ENCODE measurements around the gene ZNF680. TPM values are rescaled to one million over a fixed set of nuclear protein-coding genes. Genes with fewer than 3 reads are reported as not detected.

Gene ZNF680
- total RNA-seq: 13.2 and 13.3 TPM in 2 replicates
- long read RNA-seq, transcript ZNF680-201 (4 exons, 3,022 nt): major isoform, 42 of 65 reads
- long read RNA-seq, partial matches to known transcripts: 0 of 65 reads
- long read RNA-seq, other reads (novel, unspliced or antisense): 20 of 65 reads

DNA sequence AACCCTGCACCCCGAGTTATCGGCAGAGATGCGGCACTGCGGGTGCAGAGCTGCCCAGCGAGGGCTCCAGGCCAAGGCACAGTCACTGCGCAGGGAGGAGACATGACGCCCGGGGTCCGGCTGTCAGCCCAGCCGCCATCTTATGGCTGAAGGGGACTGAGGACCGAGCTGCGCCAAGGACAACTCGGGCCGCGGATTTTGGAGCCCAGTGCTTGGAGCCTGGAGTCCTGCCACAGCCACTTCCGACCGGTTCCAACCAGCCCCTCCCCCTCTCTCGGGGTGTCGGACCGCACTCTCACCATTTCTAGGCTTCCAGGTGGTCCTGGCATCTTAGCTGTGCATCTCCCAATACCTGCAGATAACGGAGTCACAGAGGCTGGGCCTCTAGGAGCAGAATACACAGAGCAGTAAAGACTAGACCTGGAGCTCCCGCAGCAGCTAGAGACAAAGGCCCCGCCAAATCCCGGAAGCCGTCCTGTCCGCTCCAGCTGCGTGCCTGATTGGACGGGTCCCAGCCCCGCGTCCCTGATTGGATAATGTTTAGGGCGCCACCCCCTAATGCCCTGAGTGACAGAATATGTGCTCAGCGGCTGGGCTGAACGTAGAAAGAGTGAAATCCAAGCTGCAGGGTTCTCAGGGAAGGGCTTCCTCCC lies at the start of gene ZNF680:
TSS of gene ZNF680 (minus strand) at position 446 of the 653 bp plus-strand sequence. CDS start at position 329, 117 bp downstream.
- H3K4me3 Mint-ChIP-seq (ENCODE audit: low read depth): peak within 1 kb of the TSS; percentile 98
- no peaks in the 10 kb centered on the region for H3K4me1 Mint-ChIP-seq (ENCODE audit: low read depth)
- no peaks in the 10 kb centered on the region for H3K27me3 Mint-ChIP-seq
- peak within 1 kb of the TSS; percentile 100 for H3K27ac Mint-ChIP-seq
- DNase-seq (ENCODE audit: low spot score, unreplicated experiment): peak; percentile 66
- TF ChIP-seq, protein P1, sequence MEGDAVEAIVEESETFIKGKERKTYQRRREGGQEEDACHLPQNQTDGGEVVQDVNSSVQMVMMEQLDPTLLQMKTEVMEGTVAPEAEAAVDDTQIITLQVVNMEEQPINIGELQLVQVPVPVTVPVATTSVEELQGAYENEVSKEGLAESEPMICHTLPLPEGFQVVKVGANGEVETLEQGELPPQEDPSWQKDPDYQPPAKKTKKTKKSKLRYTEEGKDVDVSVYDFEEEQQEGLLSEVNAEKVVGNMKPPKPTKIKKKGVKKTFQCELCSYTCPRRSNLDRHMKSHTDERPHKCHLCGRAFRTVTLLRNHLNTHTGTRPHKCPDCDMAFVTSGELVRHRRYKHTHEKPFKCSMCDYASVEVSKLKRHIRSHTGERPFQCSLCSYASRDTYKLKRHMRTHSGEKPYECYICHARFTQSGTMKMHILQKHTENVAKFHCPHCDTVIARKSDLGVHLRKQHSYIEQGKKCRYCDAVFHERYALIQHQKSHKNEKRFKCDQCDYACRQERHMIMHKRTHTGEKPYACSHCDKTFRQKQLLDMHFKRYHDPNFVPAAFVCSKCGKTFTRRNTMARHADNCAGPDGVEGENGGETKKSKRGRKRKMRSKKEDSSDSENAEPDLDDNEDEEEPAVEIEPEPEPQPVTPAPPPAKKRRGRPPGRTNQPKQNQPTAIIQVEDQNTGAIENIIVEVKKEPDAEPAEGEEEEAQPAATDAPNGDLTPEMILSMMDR (IDR thresholded peaks at IDR 0.05; ENCODE audit: unreplicated experiment): no peak
- H3K9me3 Mint-ChIP-seq (ENCODE audit: low read depth): peaks cover 24% of the 10 kb centered on the region
- H3K36me3 Mint-ChIP-seq (ENCODE audit: insufficient read depth): peaks cover 22% of the 10 kb centered on the region

DNA sequence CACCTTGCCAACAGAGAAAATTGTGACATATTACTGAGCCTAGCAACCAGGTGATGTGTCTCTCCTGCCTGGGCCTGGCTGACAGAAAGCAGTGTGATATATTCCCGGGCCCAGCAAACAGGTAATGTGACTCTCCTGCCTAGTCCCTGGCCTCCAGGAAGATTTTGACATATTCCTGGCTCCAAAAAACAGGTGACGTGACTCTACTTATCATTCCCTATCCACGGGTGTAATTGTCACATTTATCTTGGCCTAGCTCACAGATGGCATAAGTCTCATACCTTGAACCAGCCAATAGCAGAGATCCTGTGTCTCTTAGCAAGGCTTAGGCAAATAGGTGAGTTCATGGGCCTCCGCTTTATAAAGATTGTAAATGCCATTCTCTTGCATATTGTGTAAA lies 49.6 kb upstream of the ZNF680 start:
- TF ChIP-seq, protein P1 (IDR thresholded peaks at IDR 0.05; ENCODE audit: unreplicated experiment): no peak
- no peak overlapping the region for H3K4me3 Mint-ChIP-seq (ENCODE audit: low read depth)
- DNase-seq (ENCODE audit: low spot score, unreplicated experiment): no peak
- H3K27ac Mint-ChIP-seq: no peak overlapping the region
- H3K36me3 Mint-ChIP-seq (ENCODE audit: insufficient read depth): no peaks in the 10 kb centered on the region
- H3K9me3 Mint-ChIP-seq (ENCODE audit: low read depth): peaks cover 67% of the 10 kb centered on the region
- no peaks in the 10 kb centered on the region for H3K27me3 Mint-ChIP-seq
- no peaks in the 10 kb centered on the region for H3K4me1 Mint-ChIP-seq (ENCODE audit: low read depth)

DNA sequence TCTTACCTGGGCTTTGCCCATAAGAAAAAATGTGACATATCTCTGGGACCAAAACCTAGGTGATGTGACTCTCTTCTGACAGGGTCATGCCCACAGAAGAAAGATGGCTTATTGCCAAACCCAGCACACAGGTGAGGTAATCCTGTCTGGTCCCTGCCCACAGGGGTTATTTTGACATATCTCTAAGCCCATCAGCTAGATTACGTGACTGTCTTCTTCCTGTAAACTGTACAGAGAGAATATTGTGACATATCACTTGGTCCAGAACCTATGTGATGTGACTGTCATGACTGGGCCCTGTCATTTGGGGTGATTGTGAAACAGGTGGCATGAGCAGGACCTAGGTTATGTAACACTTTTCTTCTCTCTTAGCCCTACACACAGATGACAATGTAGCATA lies 48.8 kb upstream of the ZNF680 start:
- TF ChIP-seq, protein P1 (IDR thresholded peaks at IDR 0.05; ENCODE audit: unreplicated experiment): no peak
- H3K27me3 Mint-ChIP-seq: no peaks in the 10 kb centered on the region
- no peaks in the 10 kb centered on the region for H3K4me1 Mint-ChIP-seq (ENCODE audit: low read depth)
- no peak for DNase-seq (ENCODE audit: low spot score, unreplicated experiment)
- no peak overlapping the region for H3K4me3 Mint-ChIP-seq (ENCODE audit: low read depth)
- H3K36me3 Mint-ChIP-seq (ENCODE audit: insufficient read depth): no peaks in the 10 kb centered on the region
- no peak overlapping the region for H3K27ac Mint-ChIP-seq
- H3K9me3 Mint-ChIP-seq (ENCODE audit: low read depth): peaks cover 62% of the 10 kb centered on the region

DNA sequence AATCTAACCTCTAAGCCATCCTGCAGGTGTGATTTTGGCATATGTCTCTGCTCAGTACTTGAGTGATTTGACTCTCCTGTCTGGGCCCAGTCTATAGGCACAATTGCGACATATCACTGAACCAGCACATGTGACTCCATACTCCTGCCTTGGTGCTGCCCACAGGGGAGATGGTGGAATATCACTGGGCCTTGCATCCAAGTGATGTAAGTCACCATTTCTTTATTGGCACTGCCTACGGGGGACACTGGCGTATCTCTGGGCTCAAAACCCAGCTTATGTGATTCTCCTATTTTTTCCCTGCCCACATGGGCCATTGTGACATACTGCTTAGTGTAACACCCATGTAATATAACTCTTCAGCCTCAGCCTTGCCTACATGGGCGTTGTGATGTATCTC lies 48.1 kb upstream of the ZNF680 start:
- Mint-ChIP-seq H3K36me3 (ENCODE audit: insufficient read depth) (no peaks in the 10 kb centered on the region), H3K27ac (no peak overlapping the region), H3K27me3 (no peaks in the 10 kb centered on the region), H3K4me3 (ENCODE audit: low read depth) (no peak overlapping the region), H3K9me3 (ENCODE audit: low read depth) (peaks cover 58% of the 10 kb centered on the region), H3K4me1 (ENCODE audit: low read depth) (no peaks in the 10 kb centered on the region)
- TF ChIP-seq, protein P1 (IDR thresholded peaks at IDR 0.05; ENCODE audit: unreplicated experiment): no peak
- DNase-seq (ENCODE audit: low spot score, unreplicated experiment): no peak

DNA sequence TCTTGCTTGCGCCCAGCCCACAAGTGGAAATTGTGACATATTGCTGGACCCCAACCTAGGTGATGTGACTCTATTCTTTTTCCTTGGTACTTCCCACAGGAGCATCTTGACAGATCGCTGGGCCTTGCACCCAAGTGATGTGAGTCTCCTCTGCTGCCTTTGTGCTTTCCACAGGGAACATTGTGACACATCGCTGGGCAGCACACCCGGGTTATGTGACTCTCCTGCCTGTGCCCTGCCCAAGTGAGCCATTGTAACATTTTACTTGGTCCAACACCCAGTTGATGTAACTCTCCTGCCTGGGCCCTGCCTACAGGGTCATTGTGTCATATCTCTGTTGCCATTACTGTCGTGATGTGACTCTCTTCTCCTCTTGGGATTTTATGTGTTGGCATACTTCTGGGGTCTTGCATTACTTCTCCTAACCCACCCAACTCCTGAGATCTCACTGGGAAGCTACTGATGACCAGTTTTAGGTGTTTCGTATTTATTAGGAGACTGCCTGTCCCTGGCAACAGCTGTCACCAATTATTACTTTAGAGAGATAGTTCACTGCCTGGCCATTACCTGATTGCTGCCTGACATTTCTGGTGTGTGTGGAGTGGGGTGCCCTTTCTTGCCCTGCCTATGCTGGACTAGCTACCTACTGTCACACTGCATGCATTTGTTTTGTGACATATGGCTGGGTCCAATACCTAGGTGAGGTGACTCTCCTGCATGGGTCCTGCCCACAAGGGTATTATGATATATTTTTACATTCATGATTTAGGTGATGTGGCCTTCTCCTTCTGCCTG lies 45.4 kb upstream of the ZNF680 start:
- no peaks in the 10 kb centered on the region for H3K36me3 Mint-ChIP-seq (ENCODE audit: insufficient read depth)
- H3K4me1 Mint-ChIP-seq (ENCODE audit: low read depth): no peaks in the 10 kb centered on the region
- no peak overlapping the region for H3K4me3 Mint-ChIP-seq (ENCODE audit: low read depth)
- no peak overlapping the region for H3K27ac Mint-ChIP-seq
- TF ChIP-seq, protein P1 (IDR thresholded peaks at IDR 0.05; ENCODE audit: unreplicated experiment): no peak
- peaks cover 58% of the 10 kb centered on the region for H3K9me3 Mint-ChIP-seq (ENCODE audit: low read depth)
- no peak for DNase-seq (ENCODE audit: low spot score, unreplicated experiment)
- H3K27me3 Mint-ChIP-seq: no peaks in the 10 kb centered on the region
